Islet precursor cell (in vitro differentiated cells): ENCODE data around the gene MT3.
"Not testable (repeated sequence)": the region's sequence is repeated elsewhere in the genome, so short reads cannot be mapped to it uniquely, and the experiment has no call there.

Source experiments
- DNase-seq: peaks from one replicate; pipeline ENCODE4 v3.0.0-alpha.2; 2018

The MT3 gene

GRCh38 chr16:56610017-56610608 is 20.8 kb downstream of the MT3 start:
- DNase-seq: peak; percentile 70

DNA sequence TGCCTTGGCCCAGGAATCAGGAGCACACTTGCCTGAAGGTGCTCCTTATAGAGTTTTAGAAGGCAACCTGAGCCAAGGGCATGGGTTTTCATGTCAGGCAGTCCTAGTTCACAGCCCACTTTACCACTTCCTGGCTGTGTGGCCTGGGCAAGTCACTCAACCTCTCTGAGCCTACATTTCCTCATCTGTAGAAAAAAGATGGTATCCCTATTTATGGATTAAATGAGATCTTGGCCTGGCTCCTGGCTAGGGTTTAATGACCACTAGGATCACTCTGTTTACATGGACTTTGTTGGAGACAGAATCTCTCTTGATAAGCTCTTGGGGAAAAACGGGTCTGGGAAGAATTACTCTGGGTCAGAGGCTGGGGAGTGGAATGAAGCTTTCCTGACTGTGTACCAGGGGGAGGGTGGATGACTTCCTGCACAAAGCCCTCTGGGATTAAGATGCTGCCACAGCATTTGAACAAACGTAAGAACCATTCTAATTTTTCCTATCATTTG is 21.3 kb downstream of the MT3 start:
- no peak for DNase-seq

DNA sequence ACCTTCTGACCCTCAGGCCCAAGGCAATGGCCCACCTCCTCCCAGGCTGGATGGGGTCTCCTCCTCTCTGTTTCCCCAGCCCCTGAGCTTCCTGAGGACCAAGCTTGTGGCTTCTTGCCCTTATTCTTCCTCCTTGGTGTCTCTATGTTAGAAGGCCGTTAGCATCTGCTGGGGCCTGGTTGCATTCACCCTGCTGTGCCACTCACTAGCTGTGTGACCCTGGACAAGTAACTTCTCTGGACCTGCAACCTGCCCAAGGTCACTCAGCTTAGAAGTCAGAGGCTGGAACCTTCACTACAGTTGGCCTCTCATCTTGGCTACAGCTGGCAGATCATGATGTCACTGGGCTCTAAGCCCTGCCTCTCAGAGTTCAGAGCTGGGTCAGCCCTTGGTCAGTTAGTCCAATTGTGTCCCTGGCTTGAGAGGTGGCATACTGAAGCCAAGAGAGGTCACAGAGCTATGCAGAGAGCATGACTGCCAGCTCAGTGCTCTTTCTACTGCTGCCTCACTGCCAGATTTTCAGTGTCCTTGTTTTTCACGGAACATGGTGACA is 22.0 kb downstream of the MT3 start:
- no peak for DNase-seq

GRCh38 chr16:56613706-56614105 is 24.4 kb downstream of the MT3 start:
- no peak for DNase-seq

DNA sequence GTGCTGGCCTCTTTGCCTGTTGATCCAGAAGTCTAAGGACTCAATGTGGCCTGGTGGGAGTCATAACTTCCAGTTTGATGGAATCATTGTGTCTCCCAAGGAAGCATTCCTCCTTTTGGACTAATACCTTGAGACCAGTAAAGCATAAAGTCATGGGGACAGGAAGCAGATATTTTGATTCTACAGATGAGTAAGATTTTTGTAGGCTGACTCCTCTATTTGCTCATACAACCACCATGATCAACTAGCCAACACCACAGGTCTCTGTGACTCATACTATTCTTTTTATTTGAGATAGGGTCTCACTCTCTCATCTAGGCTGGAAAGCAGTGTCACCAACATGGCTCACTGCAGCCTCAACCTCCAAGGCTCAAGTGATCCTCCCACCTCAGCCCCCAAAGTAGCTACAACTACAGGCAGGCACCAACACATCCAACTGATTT is 25.2 kb downstream of the MT3 start:
- DNase-seq: no peak

DNA sequence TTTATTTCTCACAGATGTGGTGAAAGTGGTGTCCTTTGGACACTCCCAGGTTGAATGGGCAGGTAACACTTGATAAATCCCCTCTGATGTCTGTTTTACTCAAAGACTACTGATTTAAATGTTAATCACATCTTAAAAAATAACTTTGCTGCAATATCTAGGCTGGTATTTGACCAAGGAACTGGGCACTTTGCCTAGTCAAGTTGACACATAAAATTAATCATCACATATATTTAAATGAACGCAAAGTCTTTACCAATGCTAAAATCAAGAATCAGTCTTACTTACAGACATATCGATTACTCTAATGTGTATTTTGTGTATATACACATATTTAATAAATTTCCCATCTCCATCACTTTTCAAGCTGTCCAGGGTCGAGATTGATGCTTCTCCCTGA is 26.0 kb downstream of the MT3 start:
- no peak for DNase-seq

- DNase-seq: peak; percentile 49
These were observed 27.4 kb downstream of the MT3 start for GRCh38 chr16:56616608-56617211.

DNA sequence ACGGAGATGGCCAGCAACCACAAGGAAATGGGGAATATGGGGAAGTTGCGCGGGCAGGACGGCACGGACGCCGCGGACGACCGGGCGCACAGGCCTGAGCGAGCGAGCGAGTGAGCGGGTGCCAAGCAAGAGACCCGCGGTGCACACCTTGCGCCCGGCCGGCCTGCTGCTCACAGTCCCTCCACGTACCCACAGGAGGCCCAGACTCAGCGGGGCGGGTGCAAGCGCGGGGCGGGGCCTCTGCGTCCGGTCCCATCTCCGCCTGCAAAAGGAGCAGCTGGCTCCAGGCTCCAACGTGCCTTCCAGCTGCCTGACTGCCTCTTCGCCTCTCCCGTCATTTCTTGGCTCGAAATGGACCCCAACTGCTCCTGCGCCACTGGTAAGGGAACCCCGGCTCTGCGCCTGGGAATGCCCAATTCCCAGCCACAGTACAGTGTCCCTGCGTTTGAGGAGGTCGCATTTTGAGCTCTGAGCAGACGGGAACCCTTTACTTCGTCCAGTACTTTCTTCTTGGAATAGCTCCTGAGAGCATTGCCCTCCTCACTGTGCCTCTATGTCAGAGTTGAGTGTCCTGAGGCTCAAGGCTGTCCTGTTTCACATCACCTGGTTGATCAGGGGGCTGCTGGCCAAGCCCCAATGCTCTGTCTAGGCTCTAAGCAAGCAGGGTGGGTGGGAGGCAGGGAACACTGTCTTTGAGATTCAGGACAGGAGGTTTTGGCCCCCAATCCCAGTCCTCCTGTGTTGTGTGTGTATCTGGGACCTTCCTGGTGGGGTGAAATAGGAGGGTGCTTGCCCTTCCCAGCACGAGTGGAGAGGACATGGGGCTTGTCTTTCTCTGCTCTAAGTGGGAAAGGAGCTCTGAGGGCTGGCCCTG is 28.1 kb downstream of the MT3 start:
- DNase-seq: peak; percentile 86

DNA sequence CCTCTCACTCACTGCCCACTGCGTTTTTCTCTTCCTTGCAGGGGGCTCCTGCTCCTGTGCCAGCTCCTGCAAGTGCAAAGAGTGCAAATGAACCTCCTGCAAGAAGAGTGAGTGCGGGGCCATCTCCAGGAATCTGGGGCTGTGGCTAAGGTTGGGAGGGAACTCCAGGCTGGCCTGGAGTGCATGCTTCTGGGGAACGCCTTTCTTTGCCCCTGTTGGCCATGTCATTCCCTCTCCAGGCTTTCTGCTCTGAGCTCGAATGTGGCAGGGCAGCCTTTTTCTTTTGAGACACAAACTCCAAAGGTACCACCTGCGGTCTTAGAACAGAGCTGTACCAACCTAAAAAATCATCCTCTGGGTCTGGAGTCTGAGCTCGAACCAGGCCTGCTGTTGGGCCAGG is 28.8 kb downstream of the MT3 start:
- no peak for DNase-seq

GRCh38 chr16:56620339-56620897 is 31.1 kb downstream of the MT3 start:
- no peak for DNase-seq

- not testable (repeated sequence) for DNase-seq
These were observed 32.5 kb downstream of the MT3 start for GRCh38 chr16:56621665-56622445.

DNA sequence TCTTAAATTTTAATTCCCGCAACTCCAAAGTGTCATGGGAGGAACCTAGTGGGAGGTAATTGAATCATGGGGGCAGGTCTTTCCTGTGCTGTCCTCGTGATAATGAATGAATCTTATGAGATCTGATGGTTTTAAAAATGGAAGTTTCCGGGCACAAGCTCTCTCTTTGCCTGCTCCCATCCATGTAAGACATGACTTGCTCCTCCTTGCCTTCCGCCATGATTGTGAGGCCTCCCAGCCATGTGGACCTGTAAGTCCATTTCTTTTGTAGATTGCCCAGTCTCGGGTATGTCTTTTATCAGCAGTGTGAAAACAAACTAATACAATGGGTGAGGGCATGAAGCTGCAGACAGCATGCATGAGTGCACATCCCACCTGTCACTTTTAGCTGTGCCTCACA is 33.9 kb downstream of the MT3 start:
- not testable (repeated sequence) for DNase-seq

DNA sequence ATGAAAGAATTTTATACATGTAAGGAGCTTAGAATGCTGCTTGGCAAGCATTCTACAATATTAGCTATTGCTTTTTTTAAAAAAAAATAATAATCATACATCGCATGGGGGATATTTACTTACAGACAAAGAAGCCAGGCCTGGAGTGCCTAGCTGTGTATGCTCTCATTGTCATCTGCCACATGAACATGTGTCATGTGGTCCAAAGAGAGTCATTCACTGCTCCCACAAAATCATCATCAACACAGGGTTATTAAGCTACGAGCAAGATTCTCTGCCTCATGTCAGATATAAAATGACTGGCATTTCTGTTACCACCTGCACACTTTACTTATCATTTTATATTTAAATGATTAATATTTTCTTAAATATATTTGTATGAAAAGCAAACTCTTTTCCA is 34.3 kb downstream of the MT3 start:
- DNase-seq: no peak

DNA sequence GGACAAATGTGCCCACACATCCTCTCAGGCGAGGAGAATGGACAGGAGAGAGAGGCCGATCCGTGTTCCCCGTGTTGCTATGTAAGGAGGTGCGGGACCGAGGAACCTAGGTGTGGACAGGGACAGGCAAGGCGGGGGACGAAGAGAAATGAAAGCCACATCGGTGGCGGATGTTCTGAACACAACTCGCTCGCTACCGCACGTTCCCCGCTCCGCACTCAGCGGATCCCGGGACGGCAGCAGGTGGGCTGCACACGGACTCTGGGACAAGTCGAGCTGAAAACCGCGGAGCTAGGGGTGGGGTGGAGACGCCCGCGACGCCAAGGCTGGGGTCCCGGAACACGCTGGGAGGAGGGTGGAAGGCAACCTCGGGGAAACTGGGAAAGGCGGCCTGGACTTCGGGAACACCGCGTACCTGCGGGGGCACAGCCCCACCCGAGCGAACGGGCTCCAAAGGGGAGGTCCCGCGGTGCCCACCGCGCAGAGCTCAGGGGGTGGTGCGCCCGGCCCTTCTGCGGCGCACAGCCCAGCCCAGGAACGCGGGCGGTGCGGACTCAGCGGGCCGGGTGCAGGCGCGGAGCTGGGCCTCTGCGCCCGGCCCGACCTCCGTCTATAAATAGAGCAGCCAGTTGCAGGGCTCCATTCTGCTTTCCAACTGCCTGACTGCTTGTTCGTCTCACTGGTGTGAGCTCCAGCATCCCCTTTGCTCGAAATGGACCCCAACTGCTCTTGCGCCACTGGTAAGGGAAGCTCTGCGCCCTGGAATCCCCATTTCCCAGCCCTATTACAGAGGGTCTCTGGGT is 36.0 kb downstream of the MT3 start, which contains the start of gene MT1E:
Gene MT1E, plus strand, starts transcription at position 642 of the 803 bp plus-strand sequence. Its CDS starts 71 bp downstream, at position 713.
- peak; percentile 62 for DNase-seq

- DNase-seq: no peak
These were observed 36.8 kb downstream of the MT3 start for GRCh38 chr16:56625943-56626654.

- no peak for DNase-seq
These were observed 37.4 kb downstream of the MT3 start for GRCh38 chr16:56626685-56627084.

DNA sequence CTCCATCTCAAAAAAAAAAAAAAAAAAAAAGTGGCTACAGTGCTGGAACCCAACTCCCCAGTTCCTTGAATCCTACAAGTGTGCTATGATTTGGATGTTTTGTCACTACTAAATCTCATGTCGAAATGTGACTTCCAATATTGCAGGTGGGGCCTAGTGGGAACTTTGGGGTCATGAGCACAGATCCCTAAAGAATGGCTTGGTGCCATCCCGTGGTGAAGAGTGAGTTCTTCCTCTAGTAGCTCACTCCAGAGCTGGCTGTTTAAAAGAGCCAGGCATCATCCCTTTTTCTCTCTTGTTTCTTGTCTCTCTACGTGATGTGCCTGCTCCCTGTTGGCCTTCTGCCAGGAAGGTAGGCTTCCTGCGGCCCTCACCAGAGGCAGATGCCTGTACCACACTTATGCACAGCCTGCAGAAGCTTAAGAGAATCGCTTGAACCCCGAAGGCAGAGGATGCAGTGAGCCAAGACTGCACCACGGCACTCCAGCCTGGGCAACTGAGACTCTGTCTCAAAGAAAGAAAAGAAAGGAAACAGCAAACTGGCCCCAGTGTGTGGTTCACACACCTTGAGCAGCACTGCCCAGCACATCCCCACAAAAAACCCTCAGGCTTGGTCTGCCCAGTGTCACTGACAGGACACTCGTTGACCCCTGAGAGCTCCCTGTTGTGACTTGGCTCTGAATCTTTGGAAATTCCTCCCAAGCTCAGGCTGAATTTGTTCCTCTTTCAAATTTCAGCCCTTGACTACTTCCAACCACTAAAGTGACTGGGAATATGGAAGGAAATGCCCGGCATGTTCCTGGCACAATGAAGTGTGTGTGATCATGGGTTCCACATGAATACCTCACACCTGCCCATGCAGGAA is 39.4 kb downstream of the MT3 start:
- DNase-seq: no peak

GRCh38 chr16:56629531-56629930 is 40.2 kb downstream of the MT3 start:
- DNase-seq: no peak

GRCh38 chr16:56630134-56630533 is 40.8 kb downstream of the MT3 start:
- DNase-seq: no peak

DNA sequence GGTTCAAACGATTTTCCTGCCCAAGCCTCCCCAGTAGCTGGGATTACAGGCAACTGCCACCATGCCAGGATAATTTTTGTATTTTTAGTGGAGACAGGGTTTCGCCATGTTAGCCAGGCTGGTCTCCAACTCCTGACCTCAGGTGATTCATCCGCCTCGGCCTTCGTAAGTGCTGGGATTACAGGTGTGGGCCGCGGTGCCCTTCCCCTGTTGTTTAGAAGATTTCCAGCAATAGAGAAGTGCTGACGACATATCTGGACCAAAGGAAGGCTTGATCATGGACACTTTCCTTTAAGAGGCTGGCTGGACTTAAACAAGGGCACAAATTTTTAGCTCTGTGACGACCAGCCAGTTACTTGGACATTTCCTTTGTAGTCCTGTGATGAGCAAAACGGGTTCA is 41.9 kb downstream of the MT3 start:
- DNase-seq: no peak
